Neural progenitor cell (in vitro differentiated cells): ENCODE results near the gene PCDHA9. TPM values are rescaled to one million over a fixed set of nuclear protein-coding genes. Genes with fewer than 3 reads are reported as not detected.
A peak's percentile ranks its signal among the peaks of the same experiment; 100 is the strongest.
"Not testable (repeated sequence)": the region's sequence is repeated elsewhere in the genome, so short reads cannot be mapped to it uniquely, and the experiment has no call there.

Experiments
- DNase-seq: peaks from one replicate; pipeline ENCODE4 v3.0.0-alpha.2; 2016; ENCODE audit warnings: low spot score
- H2AFZ ChIP-seq: fragments of 200-600 bp; sonication (generic); replicated peaks from 2 replicates; pipeline ENCODE4 v1.6.1; 2016; ENCODE audit warnings: antibody characterized with exemption
- H3F3A ChIP-seq: fragments of 200-600 bp; sonication (generic); 2 replicates; pipeline ENCODE4 v1.6.1; 2016; ENCODE audit warnings: antibody characterized with exemption, low read depth
- H3K27ac ChIP-seq: fragments of 200-600 bp; sonication (generic); 2 replicates; pipeline ENCODE4 v1.5.1; 2016; ENCODE audit warnings: mild to moderate bottlenecking
- H3K27me3 ChIP-seq: fragments of 200-600 bp; sonication (generic); 2 replicates; pipeline ENCODE4 v1.6.1; 2016; ENCODE audit warnings: mild to moderate bottlenecking, moderate library complexity
- H3K36me3 ChIP-seq: fragments of 200-600 bp; sonication (generic); 2 replicates; pipeline ENCODE4 v1.5.1; 2016
- H3K4me1 ChIP-seq: fragments of 200-600 bp; sonication (generic); 2 replicates; pipeline ENCODE4 v1.6.1; 2016; ENCODE audit warnings: mixed run types
- H3K4me2 ChIP-seq: fragments of 200-600 bp; sonication (generic); 2 replicates; pipeline ENCODE4 v1.6.1; 2016
- H3K4me3 ChIP-seq: fragments of 200-600 bp; sonication (generic); 2 replicates; pipeline ENCODE4 v1.5.1; 2016
- H3K79me2 ChIP-seq: fragments of 200-600 bp; sonication (generic); 2 replicates; pipeline ENCODE4 v1.6.1; 2016; ENCODE audit warnings: low read depth
- H3K9ac ChIP-seq: fragments of 200-600 bp; sonication (generic); 2 replicates; pipeline ENCODE4 v1.6.1; 2016
- H3K9me3 ChIP-seq: fragments of 200-600 bp; sonication (generic); 2 replicates; pipeline ENCODE4 v1.5.1; 2016; ENCODE audit warnings: low read depth
- H4K20me1 ChIP-seq: fragments of 200-600 bp; sonication (generic); 2 replicates; pipeline ENCODE4 v1.6.1; 2016; ENCODE audit warnings: low read depth
- H3K27ac Mint-ChIP-seq: 3 replicates; pipeline ENCODE4 v1.8.0; 2021; ENCODE audit warnings: mixed read lengths
- H3K27me3 Mint-ChIP-seq: 2 replicates; pipeline ENCODE4 v1.8.0; 2022; ENCODE audit warnings: low read depth, mild to moderate bottlenecking, inconsistent platforms, moderate library complexity, mixed read lengths; ENCODE audit not compliant: insufficient read depth
- H3K36me3 Mint-ChIP-seq: 3 replicates; pipeline ENCODE4 v1.8.0; 2021; ENCODE audit warnings: mixed read lengths
- H3K4me1 Mint-ChIP-seq: 3 replicates; pipeline ENCODE4 v1.8.0; 2021; ENCODE audit warnings: mixed read lengths
- H3K4me3 Mint-ChIP-seq: 3 replicates; pipeline ENCODE4 v1.8.0; 2021; ENCODE audit warnings: mild to moderate bottlenecking, moderate library complexity, mixed read lengths
- H3K9me3 Mint-ChIP-seq: 3 replicates; pipeline ENCODE4 v1.8.0; 2020; ENCODE audit warnings: mixed read lengths
- EZH2 ChIP-seq: fragments of 200-600 bp; sonication (generic); IDR thresholded peaks from 2 replicates; pipeline ENCODE4 v1.6.1; 2017; ENCODE audit warnings: antibody characterized with exemption, mild to moderate bottlenecking, moderate library complexity
- EZH2phosphoT487 ChIP-seq: fragments of 200-600 bp; sonication (generic); IDR thresholded peaks from 2 replicates; pipeline ENCODE4 v1.6.1; 2017; ENCODE audit warnings: antibody characterized with exemption
- total RNA-seq: library from RNA; depleted of rRNA; stranded (reverse); fragments of >200 nt; gene quantifications from 2 replicates; pipeline ENCODE4 v1.2.3, GENCODE V29; 2015; ENCODE audit warnings: low replicate concordance
- TF ChIP-seq, protein P1 (sequence below): fragments of 200-600 bp; sonication (generic); IDR thresholded peaks from 2 replicates; pipeline ENCODE4 v1.5.1; 2017; ENCODE audit warnings: antibody characterized with exemption, mild to moderate bottlenecking

The PCDHA9 gene, protein sequence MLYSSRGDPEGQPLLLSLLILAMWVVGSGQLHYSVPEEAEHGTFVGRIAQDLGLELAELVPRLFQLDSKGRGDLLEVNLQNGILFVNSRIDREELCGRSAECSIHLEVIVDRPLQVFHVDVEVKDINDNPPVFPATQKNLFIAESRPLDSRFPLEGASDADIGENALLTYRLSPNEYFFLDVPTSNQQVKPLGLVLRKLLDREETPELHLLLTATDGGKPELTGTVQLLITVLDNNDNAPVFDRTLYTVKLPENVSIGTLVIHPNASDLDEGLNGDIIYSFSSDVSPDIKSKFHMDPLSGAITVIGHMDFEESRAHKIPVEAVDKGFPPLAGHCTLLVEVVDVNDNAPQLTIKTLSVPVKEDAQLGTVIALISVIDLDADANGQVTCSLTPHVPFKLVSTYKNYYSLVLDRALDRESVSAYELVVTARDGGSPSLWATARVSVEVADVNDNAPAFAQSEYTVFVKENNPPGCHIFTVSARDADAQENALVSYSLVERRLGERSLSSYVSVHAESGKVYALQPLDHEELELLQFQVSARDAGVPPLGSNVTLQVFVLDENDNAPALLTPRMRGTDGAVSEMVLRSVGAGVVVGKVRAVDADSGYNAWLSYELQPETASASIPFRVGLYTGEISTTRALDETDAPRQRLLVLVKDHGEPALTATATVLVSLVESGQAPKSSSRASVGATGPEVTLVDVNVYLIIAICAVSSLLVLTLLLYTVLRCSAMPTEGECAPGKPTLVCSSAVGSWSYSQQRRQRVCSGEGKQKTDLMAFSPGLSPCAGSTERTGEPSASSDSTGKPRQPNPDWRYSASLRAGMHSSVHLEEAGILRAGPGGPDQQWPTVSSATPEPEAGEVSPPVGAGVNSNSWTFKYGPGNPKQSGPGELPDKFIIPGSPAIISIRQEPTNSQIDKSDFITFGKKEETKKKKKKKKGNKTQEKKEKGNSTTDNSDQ
- total RNA-seq = 2.0 TPM in 2 replicates

DNA sequence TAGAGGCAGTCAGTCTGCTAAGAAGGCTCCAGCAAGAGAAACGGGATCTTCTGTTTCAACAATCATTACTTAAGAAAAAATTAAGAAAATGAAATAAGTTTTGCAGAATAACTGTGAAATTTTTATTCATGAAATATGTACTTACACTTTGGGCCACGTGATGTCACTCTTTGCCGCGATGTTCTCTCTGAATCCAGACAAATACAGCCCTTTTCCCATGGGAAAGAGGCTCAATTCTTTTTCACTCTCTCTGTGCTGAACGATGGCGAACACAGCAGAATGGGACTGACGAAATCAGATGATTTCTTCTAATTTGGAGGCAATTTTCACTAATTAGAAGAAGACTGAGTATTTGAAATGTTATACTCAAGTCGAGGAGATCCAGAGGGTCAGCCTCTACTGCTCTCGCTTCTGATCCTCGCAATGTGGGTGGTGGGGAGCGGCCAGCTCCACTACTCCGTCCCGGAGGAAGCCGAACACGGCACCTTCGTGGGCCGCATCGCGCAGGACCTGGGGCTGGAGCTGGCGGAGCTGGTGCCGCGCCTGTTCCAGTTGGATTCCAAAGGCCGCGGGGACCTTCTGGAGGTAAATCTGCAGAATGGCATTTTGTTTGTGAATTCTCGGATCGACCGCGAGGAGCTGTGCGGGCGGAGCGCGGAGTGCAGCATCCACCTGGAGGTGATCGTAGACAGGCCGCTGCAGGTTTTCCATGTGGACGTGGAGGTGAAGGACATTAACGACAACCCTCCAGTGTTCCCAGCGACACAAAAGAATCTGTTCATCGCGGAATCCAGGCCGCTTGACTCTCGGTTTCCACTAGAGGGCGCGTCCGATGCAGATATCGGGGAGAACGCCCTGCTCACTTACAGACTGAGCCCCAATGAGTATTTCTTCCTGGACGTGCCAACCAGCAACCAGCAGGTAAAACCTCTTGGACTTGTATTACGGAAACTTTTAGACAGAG is at the start of gene PCDHA9:
Gene PCDHA9, plus strand, starts transcription at position 244 of the 964 bp plus-strand sequence. Its CDS starts 114 bp downstream, at position 358.
- DNase-seq, H3K4me1 ChIP-seq, H3K27ac Mint-ChIP-seq, H3K4me3 Mint-ChIP-seq, H2AFZ ChIP-seq, H3K27me3 ChIP-seq, H4K20me1 ChIP-seq, H3F3A ChIP-seq, H3K4me2 ChIP-seq, H3K27ac ChIP-seq, H3K79me2 ChIP-seq, H3K4me1 Mint-ChIP-seq, H3K27me3 Mint-ChIP-seq, H3K9ac ChIP-seq, H3K36me3 ChIP-seq: not testable (repeated sequence)
- TF ChIP-seq, protein P1, sequence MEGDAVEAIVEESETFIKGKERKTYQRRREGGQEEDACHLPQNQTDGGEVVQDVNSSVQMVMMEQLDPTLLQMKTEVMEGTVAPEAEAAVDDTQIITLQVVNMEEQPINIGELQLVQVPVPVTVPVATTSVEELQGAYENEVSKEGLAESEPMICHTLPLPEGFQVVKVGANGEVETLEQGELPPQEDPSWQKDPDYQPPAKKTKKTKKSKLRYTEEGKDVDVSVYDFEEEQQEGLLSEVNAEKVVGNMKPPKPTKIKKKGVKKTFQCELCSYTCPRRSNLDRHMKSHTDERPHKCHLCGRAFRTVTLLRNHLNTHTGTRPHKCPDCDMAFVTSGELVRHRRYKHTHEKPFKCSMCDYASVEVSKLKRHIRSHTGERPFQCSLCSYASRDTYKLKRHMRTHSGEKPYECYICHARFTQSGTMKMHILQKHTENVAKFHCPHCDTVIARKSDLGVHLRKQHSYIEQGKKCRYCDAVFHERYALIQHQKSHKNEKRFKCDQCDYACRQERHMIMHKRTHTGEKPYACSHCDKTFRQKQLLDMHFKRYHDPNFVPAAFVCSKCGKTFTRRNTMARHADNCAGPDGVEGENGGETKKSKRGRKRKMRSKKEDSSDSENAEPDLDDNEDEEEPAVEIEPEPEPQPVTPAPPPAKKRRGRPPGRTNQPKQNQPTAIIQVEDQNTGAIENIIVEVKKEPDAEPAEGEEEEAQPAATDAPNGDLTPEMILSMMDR = peak; percentile 9
- H3K9me3 ChIP-seq = peaks cover 10% of the 10 kb centered on the region
- Mint-ChIP-seq H3K9me3 (peaks cover 38% of the 10 kb centered on the region), H3K36me3 (peaks cover 18% of the 10 kb centered on the region)
- peak within 1 kb of the TSS; percentile 23 for H3K4me3 ChIP-seq

DNA sequence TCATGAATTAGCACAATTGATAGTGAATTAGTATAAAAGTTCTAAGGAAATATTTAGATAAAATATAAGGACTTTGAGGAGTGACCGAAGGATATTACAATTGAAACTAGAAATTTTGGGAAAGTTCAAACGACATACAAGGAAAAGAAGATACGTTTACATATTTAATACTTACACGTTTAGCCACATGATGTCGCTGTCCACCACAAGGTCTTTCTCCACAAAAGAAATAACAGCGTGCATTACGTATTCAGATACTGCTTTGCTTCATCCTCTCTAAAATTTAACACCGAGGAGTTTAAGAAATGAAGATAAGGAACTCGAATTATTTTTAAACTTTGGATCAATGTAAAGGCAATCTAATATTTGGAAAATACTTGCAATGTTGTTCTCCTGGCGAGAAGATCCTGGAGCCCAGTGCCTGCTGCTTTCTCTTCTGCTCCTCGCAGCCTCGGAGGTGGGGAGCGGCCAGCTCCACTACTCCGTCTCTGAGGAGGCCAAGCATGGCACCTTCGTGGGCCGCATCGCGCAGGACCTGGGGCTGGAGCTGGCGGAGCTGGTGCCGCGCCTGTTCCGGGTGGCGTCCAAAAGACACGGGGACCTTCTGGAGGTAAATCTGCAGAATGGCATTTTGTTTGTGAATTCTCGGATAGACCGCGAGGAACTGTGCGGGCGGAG is 47.2 kb upstream of the PCDHA9 start, which contains the start of gene PCDHA3:
Gene PCDHA3, plus strand, starts transcription at position 242 of the 678 bp plus-strand sequence.
- Histone ChIP-seq H3K36me3 (peaks cover 13% of the 10 kb centered on the region), H3K4me3 (no peak within 1 kb of the TSS), H3K9me3 (peaks cover 9% of the 10 kb centered on the region), H3K79me2 (no peaks in the 10 kb centered on the region), H3F3A (no peaks in the 10 kb centered on the region), H3K4me2 (no peak within 1 kb of the TSS), H3K4me1 (no peaks in the 10 kb centered on the region), H3K27me3 (no peaks in the 10 kb centered on the region), H4K20me1 (no peaks in the 10 kb centered on the region), H3K9ac (no peak within 1 kb of the TSS), H2AFZ (no peak within 1 kb of the TSS), H3K27ac (no peak within 1 kb of the TSS)
- H3K4me1 Mint-ChIP-seq = peaks cover 1% of the 10 kb centered on the region
- no peak within 1 kb of the TSS for H3K4me3 Mint-ChIP-seq
- no peak within 1 kb of the TSS for H3K27ac Mint-ChIP-seq
- no peak for DNase-seq
- TF ChIP-seq EZH2 (no peak), EZH2phosphoT487 (no peak)
- TF ChIP-seq, protein P1 = peak; percentile 4
- peaks cover 2% of the 10 kb centered on the region for H3K27me3 Mint-ChIP-seq
- peaks cover 25% of the 10 kb centered on the region for H3K36me3 Mint-ChIP-seq
- peaks cover 41% of the 10 kb centered on the region for H3K9me3 Mint-ChIP-seq

DNA sequence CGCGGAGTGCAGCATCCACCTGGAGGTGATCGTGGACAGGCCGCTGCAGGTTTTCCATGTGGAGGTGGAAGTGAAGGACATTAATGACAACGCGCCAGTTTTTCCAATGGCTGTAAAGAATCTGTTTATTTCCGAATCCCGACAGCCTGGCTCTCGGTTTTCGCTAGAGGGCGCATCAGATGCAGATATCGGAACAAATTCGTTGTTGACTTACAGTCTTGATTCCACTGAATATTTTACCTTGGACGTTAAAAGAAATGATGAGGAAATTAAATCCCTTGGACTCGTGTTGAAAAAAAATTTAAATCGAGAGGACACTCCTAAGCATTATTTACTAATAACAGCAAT is 46.7 kb upstream of the PCDHA9 start:
- Histone ChIP-seq H3K4me1 (no peaks in the 10 kb centered on the region), H2AFZ (no peak overlapping the region), H3K27ac (no peak overlapping the region), H4K20me1 (no peaks in the 10 kb centered on the region), H3K79me2 (no peaks in the 10 kb centered on the region), H3F3A (no peaks in the 10 kb centered on the region), H3K4me2 (no peak overlapping the region), H3K9me3 (peaks cover 9% of the 10 kb centered on the region), H3K4me3 (no peak overlapping the region), H3K36me3 (peaks cover 13% of the 10 kb centered on the region), H3K9ac (no peak overlapping the region), H3K27me3 (no peaks in the 10 kb centered on the region)
- peaks cover 40% of the 10 kb centered on the region for H3K9me3 Mint-ChIP-seq
- DNase-seq = no peak
- no peak overlapping the region for H3K4me3 Mint-ChIP-seq
- no peak overlapping the region for H3K27ac Mint-ChIP-seq
- no peak for TF ChIP-seq EZH2
- no peak for TF ChIP-seq EZH2phosphoT487
- TF ChIP-seq, protein P1 = no peak
- H3K27me3 Mint-ChIP-seq = peaks cover 2% of the 10 kb centered on the region
- peaks cover 25% of the 10 kb centered on the region for H3K36me3 Mint-ChIP-seq
- H3K4me1 Mint-ChIP-seq = peaks cover 3% of the 10 kb centered on the region

DNA sequence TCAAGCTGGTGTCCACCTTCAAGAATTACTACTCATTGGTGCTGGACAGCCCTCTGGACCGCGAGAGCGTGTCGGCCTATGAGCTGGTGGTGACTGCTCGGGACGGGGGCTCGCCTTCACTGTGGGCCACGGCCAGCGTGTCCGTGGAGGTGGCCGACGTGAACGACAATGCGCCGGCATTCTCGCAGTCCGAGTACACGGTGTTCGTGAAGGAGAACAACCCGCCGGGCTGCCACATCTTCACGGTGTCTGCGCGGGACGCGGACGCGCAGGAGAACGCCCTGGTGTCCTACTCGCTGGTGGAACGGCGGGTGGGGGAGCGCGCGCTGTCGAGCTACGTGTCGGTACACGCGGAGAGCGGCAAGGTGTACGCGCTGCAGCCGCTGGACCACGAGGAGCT is 45.8 kb upstream of the PCDHA9 start:
- not testable (repeated sequence) for H3K4me3 Mint-ChIP-seq, H3K4me1 ChIP-seq, H3K27me3 ChIP-seq, H3F3A ChIP-seq, DNase-seq, H3K4me3 ChIP-seq, H4K20me1 ChIP-seq, H2AFZ ChIP-seq, H3K9ac ChIP-seq, H3K27me3 Mint-ChIP-seq, H3K27ac Mint-ChIP-seq, H3K4me1 Mint-ChIP-seq, H3K4me2 ChIP-seq, H3K9me3 ChIP-seq, H3K79me2 ChIP-seq, H3K27ac ChIP-seq
- Mint-ChIP-seq H3K9me3 (peaks cover 37% of the 10 kb centered on the region), H3K36me3 (peaks cover 22% of the 10 kb centered on the region)
- peaks cover 13% of the 10 kb centered on the region for H3K36me3 ChIP-seq
